Upper lobe of left lung (tissue), 4 donors: ENCODE data around the gene SNCAIP.

Experiments used
- EP300 ChIP-seq, 4 donors: sonication (generic); formaldehyde crosslinking; IDR thresholded peaks; one replicate each; pipeline ENCODE4 v1.5.1; 2017; ENCODE audit warnings: antibody characterized with exemption in 4 of 4, control low read depth in 2 of 4
- POLR2A ChIP-seq, 4 donors: fragments of 450-650 bp; IDR thresholded peaks; one replicate each; pipeline ENCODE4 v1.5.1; 2016 to 2017; ENCODE audit warnings: antibody characterized with exemption in 4 of 4, mild to moderate bottlenecking in 2 of 4
- POLR2AphosphoS5 ChIP-seq, 2 donors: sonication (generic); formaldehyde crosslinking; IDR thresholded peaks; one replicate each; pipeline ENCODE4 v1.5.1; 2017; ENCODE audit warnings: antibody characterized with exemption in 2 of 2
- TF ChIP-seq, protein P1 (sequence below), 6 experiments: fragments of 450-650 bp in 4 of 6; fragments of 200-600 bp in 2 of 6; sonication (generic) in 2 of 6; IDR thresholded peaks; one replicate each; pipeline ENCODE4 v1.5.1; 2016 to 2019; ENCODE audit warnings: antibody characterized with exemption in 6 of 6

DNA sequence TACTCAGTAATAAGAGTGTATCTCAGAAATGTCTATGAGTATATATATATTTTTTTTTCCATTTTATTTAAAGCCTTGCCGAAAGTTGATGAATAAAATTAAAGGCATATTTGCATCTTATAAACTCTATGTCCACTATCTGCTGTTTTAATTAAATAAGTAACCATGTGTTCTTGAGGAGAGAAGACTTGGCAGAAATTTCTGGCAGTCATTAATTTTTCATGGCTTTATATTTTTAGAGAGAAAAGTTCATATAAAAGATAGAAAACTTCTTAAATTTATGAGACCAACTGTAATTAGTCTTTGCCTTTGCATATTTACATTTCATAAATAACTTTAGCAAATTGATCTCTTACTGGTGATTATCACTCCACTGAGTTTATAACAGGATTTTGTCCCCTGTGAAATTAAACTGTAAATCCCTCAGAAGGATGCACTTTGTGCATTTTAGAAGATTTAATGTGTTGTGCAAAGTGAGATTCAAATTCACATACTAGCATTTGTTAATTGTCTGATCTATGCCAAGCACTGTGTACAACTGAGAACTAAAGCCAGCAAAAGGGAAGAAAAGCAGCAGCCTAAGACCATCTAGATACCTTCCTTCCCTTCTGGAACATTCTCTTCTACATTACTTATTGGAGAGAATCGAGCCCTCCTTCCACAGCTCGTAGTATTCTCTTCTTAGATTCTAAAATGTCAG lies 108.7 kb downstream of the SNCAIP start:
- TF ChIP-seq, protein P1, sequence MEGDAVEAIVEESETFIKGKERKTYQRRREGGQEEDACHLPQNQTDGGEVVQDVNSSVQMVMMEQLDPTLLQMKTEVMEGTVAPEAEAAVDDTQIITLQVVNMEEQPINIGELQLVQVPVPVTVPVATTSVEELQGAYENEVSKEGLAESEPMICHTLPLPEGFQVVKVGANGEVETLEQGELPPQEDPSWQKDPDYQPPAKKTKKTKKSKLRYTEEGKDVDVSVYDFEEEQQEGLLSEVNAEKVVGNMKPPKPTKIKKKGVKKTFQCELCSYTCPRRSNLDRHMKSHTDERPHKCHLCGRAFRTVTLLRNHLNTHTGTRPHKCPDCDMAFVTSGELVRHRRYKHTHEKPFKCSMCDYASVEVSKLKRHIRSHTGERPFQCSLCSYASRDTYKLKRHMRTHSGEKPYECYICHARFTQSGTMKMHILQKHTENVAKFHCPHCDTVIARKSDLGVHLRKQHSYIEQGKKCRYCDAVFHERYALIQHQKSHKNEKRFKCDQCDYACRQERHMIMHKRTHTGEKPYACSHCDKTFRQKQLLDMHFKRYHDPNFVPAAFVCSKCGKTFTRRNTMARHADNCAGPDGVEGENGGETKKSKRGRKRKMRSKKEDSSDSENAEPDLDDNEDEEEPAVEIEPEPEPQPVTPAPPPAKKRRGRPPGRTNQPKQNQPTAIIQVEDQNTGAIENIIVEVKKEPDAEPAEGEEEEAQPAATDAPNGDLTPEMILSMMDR (IDR thresholded peaks at IDR 0.05) = no peak
- no peak for TF ChIP-seq POLR2A (IDR thresholded peaks at IDR 0.05)
- no peak for TF ChIP-seq POLR2AphosphoS5 (IDR thresholded peaks at IDR 0.05)
- TF ChIP-seq EP300 (IDR thresholded peaks at IDR 0.05) = no peak
